OCI-LY1 (cell line): ENCODE data around the gene YPEL4.

ENCODE experiments used
- H2AFZ ChIP-seq: fragments of 200-600 bp; sonication (generic), shearing (Covaris generic); 2 replicates; pipeline ENCODE4 v1.6.0; 2014; ENCODE audit warnings: antibody characterized with exemption, mild to moderate bottlenecking, low read length
- H3F3A ChIP-seq: fragments of 200-600 bp; sonication (generic), shearing (Covaris generic); 2 replicates; pipeline ENCODE4 v1.6.0; 2014; ENCODE audit warnings: mild to moderate bottlenecking, antibody characterized with exemption, low read length, moderate library complexity; ENCODE audit not compliant: insufficient read depth
- H3K27ac ChIP-seq: fragments of 200-600 bp; sonication (generic); 2 replicates; pipeline ENCODE4 v1.5.1; 2014; ENCODE audit warnings: low read length, mixed run types, mild to moderate bottlenecking, low read depth; ENCODE audit not compliant: poor library complexity, severe bottlenecking
- H3K27me3 ChIP-seq: fragments of 200-600 bp; sonication (generic); 2 replicates; pipeline ENCODE4 v1.6.0; 2014; ENCODE audit warnings: antibody characterized with exemption, mild to moderate bottlenecking, low read length, moderate library complexity; ENCODE audit not compliant: insufficient read depth
- H3K36me3 ChIP-seq: fragments of 200-600 bp; sonication (generic); 2 replicates; pipeline ENCODE4 v1.6.1; 2014; ENCODE audit warnings: mild to moderate bottlenecking, antibody characterized with exemption, low read length, moderate library complexity, mixed read lengths; ENCODE audit not compliant: insufficient read depth
- H3K4me1 ChIP-seq: fragments of 200-600 bp; sonication (generic); 2 replicates; pipeline ENCODE4 v1.5.1; 2014; ENCODE audit warnings: mild to moderate bottlenecking, low read length, moderate library complexity; ENCODE audit not compliant: insufficient read depth, severe bottlenecking
- H3K4me2 ChIP-seq: fragments of 200-600 bp; sonication (generic), shearing (Covaris generic); 2 replicates; pipeline ENCODE4 v1.6.1; 2014; ENCODE audit warnings: low read length
- H3K4me3 ChIP-seq: fragments of 200-600 bp; sonication (generic); 2 replicates; pipeline ENCODE4 v1.5.1; 2014; ENCODE audit warnings: low read length, low read depth, mild to moderate bottlenecking, mixed read lengths; ENCODE audit not compliant: poor library complexity, severe bottlenecking
- H3K79me2 ChIP-seq: fragments of 200-600 bp; shearing (Covaris generic); 2 replicates; pipeline ENCODE4 v1.6.1; 2016; ENCODE audit warnings: mixed run types, low read length, mixed read lengths; ENCODE audit not compliant: insufficient read depth
- H3K9ac ChIP-seq: fragments of 200-600 bp; sonication (generic), shearing (Covaris generic); 2 replicates; pipeline ENCODE4 v1.6.1; 2014; ENCODE audit warnings: mild to moderate bottlenecking, low read length, mixed read lengths
- H3K9me2 ChIP-seq: fragments of 200-600 bp; sonication (generic), shearing (Covaris generic); 2 replicates; pipeline ENCODE4 v1.6.1; 2014; ENCODE audit warnings: low read depth, mild to moderate bottlenecking, low read length, mixed read lengths
- H3K9me3 ChIP-seq: fragments of 200-600 bp; shearing (Covaris generic); 2 replicates; pipeline ENCODE4 v1.6.1; 2014; ENCODE audit warnings: low read length, mixed read lengths
- H4K20me1 ChIP-seq: fragments of 200-600 bp; sonication (generic), shearing (Covaris generic); 2 replicates; pipeline ENCODE4 v1.6.0; 2016; ENCODE audit warnings: mild to moderate bottlenecking, low read length; ENCODE audit not compliant: insufficient read depth
- CTCF ChIP-seq: fragments of 200-600 bp; sonication (generic), shearing (Covaris generic); IDR thresholded peaks from 2 replicates; pipeline ENCODE4 v1.5.1; 2017; ENCODE audit warnings: mild to moderate bottlenecking, antibody characterized with exemption, low read length, moderate library complexity, mixed read lengths
- EZH2 ChIP-seq: fragments of 200-600 bp; sonication (generic), shearing (Covaris generic); IDR thresholded peaks from 2 replicates; pipeline ENCODE4 v1.8.0; 2017; ENCODE audit warnings: borderline replicate concordance, mixed run types, mild to moderate bottlenecking, antibody characterized with exemption, low read length, moderate library complexity, mixed read lengths

The YPEL4 gene

GRCh38 chr11:57657194-57658022 is 7.7 kb upstream of the YPEL4 start, which contains the start of gene CLP1:
Gene CLP1 (plus strand): TSS chr11:57657762. CDS start chr11:57659477, 1,715 bp downstream.
- Histone ChIP-seq H2AFZ (peak within 1 kb of the TSS; percentile 72), H3K9ac (peak within 1 kb of the TSS; percentile 79), H3K4me3 (peak within 1 kb of the TSS; percentile 79), H3K79me2 (peaks cover 10% of the 10 kb centered on the region), H3K27me3 (no peaks in the 10 kb centered on the region), H3K9me3 (no peaks in the 10 kb centered on the region), H3K4me1 (peaks cover 17% of the 10 kb centered on the region), H3K27ac (no peak within 1 kb of the TSS), H3F3A (no peaks in the 10 kb centered on the region), H4K20me1 (no peaks in the 10 kb centered on the region), H3K9me2 (no peaks in the 10 kb centered on the region), H3K4me2 (peak within 1 kb of the TSS; percentile 90), H3K36me3 (peaks cover 28% of the 10 kb centered on the region)
- TF ChIP-seq EZH2, result no peak
- no peak for TF ChIP-seq CTCF

GRCh38 chr11:57656885-57657193 is 7.1 kb upstream of the YPEL4 start:
- Histone ChIP-seq H3K4me3 (peak overlapping the region; percentile 79), H3K27me3 (no peaks in the 10 kb centered on the region), H3K79me2 (peaks cover 10% of the 10 kb centered on the region), H3K9ac (peak overlapping the region; percentile 61), H3K9me2 (no peaks in the 10 kb centered on the region), H3K4me2 (peak overlapping the region; percentile 90), H3K36me3 (peaks cover 25% of the 10 kb centered on the region), H3K27ac (no peak overlapping the region), H3F3A (no peaks in the 10 kb centered on the region), H2AFZ (peak overlapping the region; percentile 72), H4K20me1 (no peaks in the 10 kb centered on the region), H3K4me1 (peaks cover 17% of the 10 kb centered on the region), H3K9me3 (no peaks in the 10 kb centered on the region)
- TF ChIP-seq CTCF, result no peak
- no peak for TF ChIP-seq EZH2

- Histone ChIP-seq H3K27me3 (0 out of 2 replicates have a peak, but pooled peaks cover 4% of the 10 kb centered on the region), H3K4me1 (peaks cover 15% of the 10 kb centered on the region), H3K4me3 (no peak overlapping the region), H3K9me2 (no peaks in the 10 kb centered on the region), H2AFZ (no peak overlapping the region), H3K79me2 (peaks cover 6% of the 10 kb centered on the region), H4K20me1 (no peaks in the 10 kb centered on the region), H3K27ac (no peak overlapping the region), H3K4me2 (no peak overlapping the region), H3F3A (no peaks in the 10 kb centered on the region), H3K9ac (no peak overlapping the region), H3K9me3 (no peaks in the 10 kb centered on the region), H3K36me3 (no peaks in the 10 kb centered on the region)
- TF ChIP-seq CTCF (no peak), EZH2 (no peak)
Measured at GRCh38 chr11:57653163-57653562, 3.5 kb upstream of the YPEL4 start.
